ENCODE results near the gene SUGCT. TPM values are rescaled to one million over a fixed set of nuclear protein-coding genes. Genes with fewer than 3 reads are reported as not detected.

The SUGCT gene
- total and polyA plus RNA-seq, 12 donors, result 8.4 to 96.4 (median 25.5) TPM

DNA sequence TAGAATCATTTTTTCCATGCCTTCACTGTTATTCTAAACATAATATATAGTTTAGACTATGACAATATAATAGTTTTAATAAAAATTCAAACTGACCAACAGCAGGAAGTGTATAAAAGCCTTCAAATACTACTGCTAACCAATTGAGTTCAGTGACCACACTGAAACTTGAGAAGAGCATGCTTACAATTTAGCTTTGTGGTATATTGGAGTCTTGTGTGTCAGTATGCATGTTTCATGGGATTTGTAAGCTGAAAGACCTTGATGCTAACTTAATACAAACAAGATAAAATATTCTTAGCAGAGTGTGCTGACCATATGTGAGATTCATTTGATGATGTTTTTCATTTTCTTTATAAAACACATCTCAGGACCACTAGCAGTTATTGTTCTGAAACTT is 395.5 kb downstream of the SUGCT start:
- no peak for DNase-seq
- Histone ChIP-seq H3K27ac (no peak overlapping the region), H3K27me3 (no peaks in the 10 kb centered on the region), H3K9me3 (replicated peaks in 1 of 3) (no peaks in the 10 kb centered on the region), H3K36me3 (replicated peaks in 1 of 2) (no peaks in the 10 kb centered on the region), H3K4me3 (no peak overlapping the region), H3K4me1 (replicated peaks in 1 of 2) (peaks cover 4 to 6% of the 10 kb centered on the region in 2 donors)
- intact Hi-C loops (cut with DNase I), result no loop called here
- TF ChIP-seq CTCF (IDR thresholded peaks at IDR 0.05) (no peak), POLR2A (IDR thresholded peaks at IDR 0.05) (no peak)

DNA sequence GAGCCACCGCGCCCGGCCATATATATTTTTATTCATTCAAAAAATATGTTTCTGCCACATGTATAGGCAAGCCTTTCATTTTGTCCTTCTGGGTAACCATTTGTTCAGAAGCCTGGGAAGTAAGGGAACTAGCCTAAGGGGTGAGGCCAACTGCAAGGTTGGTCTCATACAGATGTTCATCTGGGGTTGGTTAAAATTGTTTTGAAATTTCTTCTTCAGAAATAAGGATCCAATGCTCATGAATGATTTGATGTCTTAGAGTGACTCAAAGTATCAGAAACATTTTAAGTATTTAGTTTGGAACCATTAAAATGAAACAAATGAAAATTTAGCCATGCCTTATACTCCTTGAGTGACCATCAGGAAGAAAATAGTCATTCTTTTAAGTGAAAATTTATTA is 397.2 kb downstream of the SUGCT start:
- no peak for DNase-seq
- Histone ChIP-seq H3K9me3 (replicated peaks in 1 of 3) (no peaks in the 10 kb centered on the region), H3K36me3 (replicated peaks in 1 of 2) (no peaks in the 10 kb centered on the region), H3K4me3 (no peak overlapping the region), H3K4me1 (replicated peaks in 1 of 2) (no peaks in the 10 kb centered on the region), H3K27me3 (no peaks in the 10 kb centered on the region), H3K27ac (no peak overlapping the region)
- intact Hi-C loops (cut with DNase I), result no loop called here
- TF ChIP-seq POLR2A (IDR thresholded peaks at IDR 0.05), result no peak
- no peak for TF ChIP-seq CTCF (IDR thresholded peaks at IDR 0.05)
- WGBS, 4 donors, result 98 to 100% (median 99%) methylated on average over 3 of the region's 3 CpGs

DNA sequence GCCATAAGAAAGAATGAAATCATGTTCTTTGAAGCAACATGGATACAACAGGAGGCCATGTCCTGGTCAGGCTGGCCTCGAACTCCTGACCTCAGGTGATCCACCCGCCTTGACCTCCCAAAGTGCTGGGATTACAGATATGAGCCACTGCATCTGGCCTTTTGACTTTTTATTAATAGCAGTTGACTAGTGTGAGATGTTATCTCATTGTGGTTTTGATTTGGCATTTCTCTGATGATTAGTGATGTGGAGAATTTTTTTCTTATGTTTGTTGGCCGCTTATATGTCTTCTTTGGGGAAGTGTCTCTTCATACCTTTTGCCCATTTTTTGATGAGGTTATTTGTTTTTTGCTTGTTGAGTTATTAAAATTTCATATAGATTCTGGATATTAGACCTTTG is 400.9 kb downstream of the SUGCT start:
- no peak for TF ChIP-seq POLR2A (IDR thresholded peaks at IDR 0.05)
- intact Hi-C loops (cut with DNase I), result no loop called here
- H3K9me3 ChIP-seq (replicated peaks in 1 of 3), result no peaks in the 10 kb centered on the region
- 87 to 95% (median 94%) methylated on average over 3 of the region's 3 CpGs for WGBS, 4 donors
- no peak overlapping the region for H3K4me3 ChIP-seq
- H3K27ac ChIP-seq, result no peak overlapping the region
- no peaks in the 10 kb centered on the region for H3K27me3 ChIP-seq
- H3K36me3 ChIP-seq (replicated peaks in 1 of 2), result no peaks in the 10 kb centered on the region
- DNase-seq, result no peak
- H3K4me1 ChIP-seq (replicated peaks in 1 of 2), result no peaks in the 10 kb centered on the region

DNA sequence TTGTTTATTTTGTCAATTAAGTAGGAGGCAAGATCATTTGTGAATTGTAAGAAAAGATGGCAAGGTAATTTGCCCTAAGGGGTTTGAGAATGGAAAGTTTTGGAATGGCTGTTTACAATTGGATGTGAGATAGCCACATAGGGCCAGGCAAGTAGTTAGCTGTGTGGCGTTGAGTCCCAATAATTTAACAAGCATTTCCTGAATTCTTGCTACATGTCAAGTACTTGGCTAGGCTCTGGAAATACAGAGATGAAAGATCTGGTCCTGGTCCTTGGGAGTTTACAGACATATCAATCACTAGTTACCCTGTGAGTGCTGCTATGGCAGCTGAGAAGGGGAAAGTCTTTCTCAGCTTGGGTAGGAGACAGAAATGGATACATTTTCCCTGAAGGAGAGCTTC is 401.6 kb downstream of the SUGCT start:
- 62 to 78% (median 68%) methylated on average over 1 of the region's 1 CpG for WGBS, 4 donors
- intact Hi-C loops (cut with DNase I), result no loop called here
- Histone ChIP-seq H3K9me3 (replicated peaks in 1 of 3) (no peaks in the 10 kb centered on the region), H3K27ac (no peak overlapping the region), H3K4me1 (replicated peaks in 1 of 2) (no peaks in the 10 kb centered on the region), H3K4me3 (no peak overlapping the region), H3K27me3 (no peaks in the 10 kb centered on the region), H3K36me3 (replicated peaks in 1 of 2) (no peaks in the 10 kb centered on the region)
- TF ChIP-seq POLR2A (IDR thresholded peaks at IDR 0.05) (no peak), CTCF (IDR thresholded peaks at IDR 0.05) (no peak)
- no peak for DNase-seq

DNA sequence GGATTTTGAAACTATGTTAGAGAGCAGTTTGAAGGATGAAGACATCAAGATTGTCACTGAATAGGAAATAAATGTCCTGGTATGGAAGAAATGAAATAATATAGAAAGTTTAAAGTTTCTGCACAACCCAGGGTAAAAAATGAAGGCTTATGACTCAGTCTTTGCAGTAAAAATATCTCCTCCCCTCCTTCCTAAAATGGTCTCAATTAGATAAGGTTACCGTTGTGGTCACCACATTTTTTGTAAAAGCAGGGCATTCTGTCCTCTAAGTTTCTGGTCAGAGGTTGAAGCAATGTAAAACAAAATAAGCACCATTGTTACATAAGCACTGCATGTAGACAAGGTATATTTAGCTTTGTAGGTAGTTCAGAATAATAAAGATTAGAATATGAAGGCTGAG is 403.5 kb downstream of the SUGCT start:
- 64 to 77% (median 73%) methylated on average over 1 of the region's 1 CpG for WGBS, 4 donors
- H3K4me3 ChIP-seq, result no peak overlapping the region
- no peaks in the 10 kb centered on the region for H3K9me3 ChIP-seq (replicated peaks in 1 of 3)
- TF ChIP-seq POLR2A (IDR thresholded peaks at IDR 0.05), result no peak
- TF ChIP-seq CTCF (IDR thresholded peaks at IDR 0.05), result no peak
- no peak overlapping the region for H3K27ac ChIP-seq
- H3K4me1 ChIP-seq (replicated peaks in 1 of 2), result no peaks in the 10 kb centered on the region
- DNase-seq, result no peak
- no peaks in the 10 kb centered on the region for H3K36me3 ChIP-seq (replicated peaks in 1 of 2)
- intact Hi-C loops (cut with DNase I), result no loop called here
- H3K27me3 ChIP-seq, result no peaks in the 10 kb centered on the region
